HG03442 (cell line): ENCODE results near the gene KCNJ15.
A peak's percentile ranks its signal among the peaks of the same experiment; 100 is the strongest.

Experiments used
- ATAC-seq: cut with Tn5 transposase; IDR thresholded peaks from one replicate; pipeline ENCODE4 v1.9.1; 2021; ENCODE audit warnings: mild to moderate bottlenecking, moderate library complexity; ENCODE audit not compliant: unreplicated experiment

The KCNJ15 gene

DNA sequence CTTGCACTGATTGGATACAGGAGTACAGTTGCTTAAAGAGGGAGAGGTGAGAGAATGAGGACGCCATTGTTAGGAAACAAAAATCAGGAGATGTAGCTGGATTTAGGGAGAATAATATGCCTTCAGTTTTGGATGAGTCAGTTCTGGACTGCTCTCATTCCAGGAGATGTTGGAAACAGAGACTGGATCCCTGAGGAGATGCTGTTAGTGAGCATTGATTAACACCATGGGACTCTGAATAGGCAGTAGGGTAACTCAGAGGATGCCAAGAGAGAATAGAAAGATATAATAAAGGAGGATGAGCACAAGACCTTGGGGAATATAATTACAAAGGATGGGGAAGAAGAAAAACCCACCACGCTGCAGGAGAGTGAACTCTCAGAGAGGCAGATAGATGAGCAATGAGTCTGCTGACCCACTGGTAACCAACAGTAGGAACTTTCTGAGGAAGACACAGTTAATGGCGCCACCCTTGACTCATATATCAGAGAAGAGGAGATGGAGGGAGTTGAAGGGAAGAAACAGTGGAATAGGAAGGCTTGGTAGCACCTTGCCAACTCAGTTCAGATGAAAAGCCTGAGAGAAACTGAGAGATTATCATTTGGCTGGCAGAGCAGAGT lies 10.5 kb downstream of the KCNJ15 start:
- ATAC-seq = no peak

DNA sequence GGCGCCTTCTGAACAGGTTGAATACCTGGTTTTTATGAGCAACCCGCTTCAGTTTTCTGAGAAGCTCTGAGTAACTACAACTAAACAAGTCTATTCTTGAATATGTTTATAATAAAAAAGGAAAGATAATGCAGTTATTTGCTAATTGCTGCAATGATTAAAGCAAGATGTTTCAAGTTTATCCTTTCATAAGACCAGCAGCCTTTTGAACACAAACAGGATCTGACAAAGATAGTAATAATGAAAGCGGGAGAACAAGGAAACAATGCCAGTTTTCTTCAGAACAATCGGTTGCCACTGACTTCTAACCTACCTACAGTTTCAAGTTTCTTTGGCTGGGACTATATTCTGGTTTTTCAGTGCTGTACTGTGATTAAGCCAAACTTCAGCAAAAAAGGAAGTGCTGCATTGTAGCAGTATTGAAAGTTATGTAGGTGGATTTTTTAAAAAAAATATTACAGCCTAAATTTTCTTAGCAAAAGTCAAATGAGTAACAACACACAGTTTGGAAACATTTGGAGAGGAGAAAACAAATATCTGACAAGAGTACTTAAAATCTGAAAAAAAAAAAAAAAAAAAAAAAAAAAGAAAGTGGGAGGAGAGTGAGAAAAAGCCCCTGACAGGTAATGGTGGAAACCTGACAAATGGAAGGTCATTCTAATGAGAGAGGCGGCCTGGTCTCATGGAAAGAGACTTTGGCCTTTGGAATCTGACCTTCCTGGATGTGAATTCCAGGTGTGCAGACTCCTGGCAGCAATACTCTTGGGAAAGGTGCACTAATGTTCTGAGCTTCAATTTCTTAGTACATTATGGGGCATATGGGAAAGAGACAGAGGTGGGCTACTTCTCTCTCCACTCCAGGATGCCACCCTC lies 11.4 kb downstream of the KCNJ15 start:
- peak; percentile 40 for ATAC-seq

DNA sequence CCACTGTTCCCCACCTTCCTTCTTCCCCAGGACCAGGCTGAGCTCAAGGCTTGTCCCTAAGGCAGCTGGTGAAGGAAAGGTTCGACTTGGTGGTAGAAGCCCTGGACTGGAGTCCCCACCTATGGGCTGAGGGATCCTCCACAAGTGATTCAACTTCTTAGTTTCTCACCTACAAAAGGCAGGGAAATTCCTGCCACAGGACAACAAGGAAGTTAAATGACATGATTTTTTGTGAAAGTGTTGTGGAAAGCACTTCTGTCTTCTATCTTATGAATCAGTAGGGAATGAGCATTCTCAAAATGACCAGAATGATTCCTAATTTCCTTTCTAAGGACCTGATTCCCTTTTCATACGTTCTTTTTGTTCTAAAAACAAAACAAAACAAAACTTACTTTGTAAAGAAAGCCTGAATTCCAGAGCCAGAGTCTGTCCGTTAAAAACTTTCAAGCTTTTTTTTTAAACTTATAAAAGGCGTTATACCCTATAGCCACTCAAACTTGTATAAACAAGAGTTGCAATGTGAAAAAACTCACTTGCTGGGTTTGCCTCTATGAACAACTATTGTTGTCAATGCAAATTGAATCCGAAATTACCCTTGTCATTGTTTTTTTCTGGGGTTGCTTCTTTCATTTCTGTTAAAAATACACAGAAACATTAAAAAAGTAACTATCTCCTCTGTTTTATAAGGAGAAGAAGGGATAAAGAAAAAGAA lies 12.2 kb downstream of the KCNJ15 start:
- ATAC-seq = peak; percentile 23

DNA sequence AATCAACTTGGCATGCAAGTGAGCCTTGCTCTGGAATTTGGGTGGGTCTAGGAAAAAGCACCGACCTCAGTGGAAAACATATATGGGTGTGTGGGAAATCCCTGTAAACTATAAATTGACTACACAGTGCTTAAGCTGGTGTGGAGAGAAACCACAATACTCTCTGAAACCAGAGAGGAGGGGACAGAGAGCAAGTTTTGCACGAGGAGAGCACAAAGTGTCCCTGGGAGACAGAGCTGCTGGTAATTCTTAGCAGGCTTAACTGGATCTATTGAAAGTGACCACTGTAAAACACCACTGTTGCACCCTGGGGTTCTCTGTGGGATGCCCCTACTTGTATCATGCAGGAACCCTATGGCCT lies 12.8 kb downstream of the KCNJ15 start:
- peak; percentile 78 for ATAC-seq

DNA sequence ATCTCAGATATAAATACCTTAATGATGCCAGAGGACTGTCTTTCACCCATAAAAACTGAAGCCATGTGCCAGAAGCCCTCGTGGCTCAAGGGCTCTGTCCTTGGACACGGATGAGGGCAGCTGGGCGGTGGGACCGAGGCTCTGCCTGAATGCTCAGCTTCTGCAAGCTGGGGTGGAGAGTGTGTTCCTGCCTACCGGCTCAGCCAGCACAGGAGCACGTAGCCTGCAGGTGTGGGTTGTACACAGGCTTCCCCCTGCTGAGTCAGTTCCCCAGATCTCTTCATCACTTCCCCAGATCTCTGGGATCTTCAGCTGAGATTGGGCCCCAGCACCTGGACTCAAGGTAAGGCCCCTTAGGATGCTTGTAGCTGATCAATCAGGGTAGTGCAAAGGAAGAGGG lies 15.4 kb downstream of the KCNJ15 start:
- no peak for ATAC-seq

DNA sequence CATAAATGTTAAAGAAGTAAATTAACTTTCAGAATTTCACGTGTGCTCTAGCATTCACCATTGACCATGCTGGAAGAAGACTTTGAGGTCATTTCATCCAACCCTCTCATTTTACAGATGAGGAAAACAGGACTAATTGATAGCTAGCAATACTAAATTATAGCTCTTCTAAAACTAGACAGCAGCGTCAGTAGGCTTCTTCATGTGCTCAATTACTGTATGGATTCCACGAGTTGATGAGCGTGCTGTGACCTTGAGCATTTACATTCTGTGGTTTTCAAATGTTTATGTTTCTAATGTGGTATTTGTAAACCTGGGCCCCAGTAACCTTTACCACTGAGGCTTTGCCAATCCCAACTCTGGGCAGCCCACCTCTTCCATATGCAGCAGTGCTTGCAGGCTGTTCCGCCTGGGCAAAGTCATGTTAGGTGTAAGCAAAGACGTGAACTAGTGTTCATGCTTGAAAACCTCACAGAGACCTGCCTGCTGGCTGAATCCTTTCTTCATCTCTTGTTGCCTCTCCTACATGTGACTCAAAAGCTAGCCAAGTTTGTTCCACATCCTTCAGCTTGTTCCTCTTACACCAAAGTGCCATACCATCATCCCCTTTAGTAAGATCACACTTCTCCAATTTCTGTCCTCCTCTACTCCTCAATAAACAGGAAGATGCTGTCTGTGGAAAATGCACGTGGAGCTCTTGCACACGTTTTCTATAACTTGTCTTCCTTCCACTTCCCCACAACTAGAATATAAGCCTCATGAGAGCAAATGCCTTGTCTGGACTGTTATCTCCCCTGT lies 17.2 kb downstream of the KCNJ15 start:
- ATAC-seq = no peak

DNA sequence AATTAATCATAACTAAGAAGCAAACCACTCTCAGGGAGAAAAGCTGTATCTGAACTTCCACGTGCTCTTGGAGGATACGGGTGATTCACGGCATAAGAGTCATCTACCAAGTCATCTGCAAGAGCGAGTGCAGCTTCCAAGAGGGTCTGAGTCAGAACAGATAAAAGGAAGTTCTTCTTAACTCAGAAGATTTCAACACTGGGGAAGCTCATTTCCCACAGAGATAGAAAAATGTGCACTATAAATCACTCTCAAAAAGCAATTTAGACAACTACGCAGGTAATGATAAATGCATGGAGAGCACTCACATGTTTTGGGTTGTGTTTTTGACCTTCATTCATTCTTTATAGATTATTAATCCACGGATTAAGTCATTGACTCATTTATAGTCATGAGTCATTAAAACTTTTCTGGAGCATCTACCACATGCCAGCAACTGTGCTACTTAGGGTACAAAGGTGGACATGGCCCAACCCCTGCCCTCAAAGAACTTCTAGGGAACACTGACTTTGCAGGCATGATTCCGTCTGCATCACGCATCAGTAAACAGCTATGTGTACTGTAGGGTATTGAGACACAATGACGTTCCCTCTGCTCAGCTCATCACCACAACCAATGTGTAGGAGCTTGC lies 20.8 kb downstream of the KCNJ15 start:
- ATAC-seq = no peak

DNA sequence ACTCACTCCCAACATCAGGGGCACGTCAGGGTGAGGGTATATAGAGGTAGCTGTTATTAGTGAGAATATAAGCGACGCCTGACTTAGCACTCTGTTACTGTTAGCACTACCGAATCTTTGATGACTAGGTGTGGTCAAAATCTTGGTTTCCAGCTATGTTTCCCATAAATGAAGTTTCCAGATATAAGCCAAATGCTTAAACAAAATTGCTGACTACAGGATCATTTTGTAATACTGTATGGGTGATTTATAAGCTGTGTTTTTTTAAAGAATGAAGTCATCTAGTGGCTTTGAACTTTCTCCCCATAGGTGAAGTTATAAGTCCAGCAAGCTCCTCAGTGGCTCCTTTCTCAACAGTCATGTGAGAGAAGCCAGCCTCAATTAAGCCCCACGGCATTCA lies 23.7 kb downstream of the KCNJ15 start:
- ATAC-seq = no peak

DNA sequence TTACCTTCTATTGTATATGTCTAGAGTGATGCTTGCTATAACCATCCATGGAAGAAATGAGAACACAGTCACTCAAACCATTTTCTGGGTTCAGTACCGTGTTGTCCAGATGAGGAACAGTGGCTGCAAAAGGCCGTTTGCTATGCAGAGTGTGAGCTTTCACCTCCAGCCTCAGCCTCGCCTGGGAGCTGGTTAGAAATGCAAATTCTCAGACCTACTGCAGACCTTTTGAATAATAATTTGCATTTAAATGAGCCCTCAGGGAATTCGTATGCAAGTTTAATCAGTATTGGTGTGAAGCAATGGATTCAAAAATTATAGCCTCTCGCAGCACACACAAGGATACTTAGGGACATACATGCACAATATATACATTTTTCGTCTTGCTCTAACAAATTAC lies 24.1 kb downstream of the KCNJ15 start:
- ATAC-seq = no peak

DNA sequence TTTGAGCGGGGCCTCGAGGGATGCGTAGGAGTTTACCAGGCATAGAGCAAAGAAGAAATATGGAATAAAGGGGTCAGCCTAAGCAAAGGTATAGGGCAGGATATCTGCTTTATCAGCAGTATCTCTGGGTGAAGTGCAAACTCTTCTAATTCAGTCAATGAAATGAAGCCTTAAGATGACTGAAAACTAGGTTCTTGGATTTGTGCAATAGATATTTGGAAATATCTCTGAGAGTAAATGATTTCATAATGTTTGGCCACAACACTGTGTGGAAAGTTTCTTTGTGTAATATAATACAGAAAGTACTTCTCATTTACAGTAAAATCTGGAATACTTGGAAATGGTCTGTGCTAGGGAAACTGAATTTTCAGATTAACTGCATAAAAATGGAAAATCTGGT lies 26.1 kb downstream of the KCNJ15 start:
- ATAC-seq = no peak

DNA sequence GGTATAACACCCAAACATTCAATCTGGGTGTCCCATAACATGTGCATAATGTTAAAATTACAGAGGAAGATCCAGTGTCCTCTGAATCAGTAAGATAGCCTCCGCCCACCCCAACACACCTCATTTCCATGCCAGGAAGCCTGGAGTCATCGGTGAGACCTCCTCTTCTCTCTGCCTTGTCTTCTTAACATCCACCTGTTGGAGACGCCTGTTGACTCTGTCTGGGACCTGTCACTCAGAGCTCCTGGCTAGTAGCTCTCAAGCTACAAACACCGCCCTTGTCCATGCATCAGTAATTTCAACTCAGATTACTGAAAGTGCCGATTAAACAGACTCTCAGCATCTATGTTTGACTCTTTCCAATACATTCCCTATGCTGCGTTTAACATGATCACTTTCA lies 27.4 kb downstream of the KCNJ15 start:
- ATAC-seq = no peak

DNA sequence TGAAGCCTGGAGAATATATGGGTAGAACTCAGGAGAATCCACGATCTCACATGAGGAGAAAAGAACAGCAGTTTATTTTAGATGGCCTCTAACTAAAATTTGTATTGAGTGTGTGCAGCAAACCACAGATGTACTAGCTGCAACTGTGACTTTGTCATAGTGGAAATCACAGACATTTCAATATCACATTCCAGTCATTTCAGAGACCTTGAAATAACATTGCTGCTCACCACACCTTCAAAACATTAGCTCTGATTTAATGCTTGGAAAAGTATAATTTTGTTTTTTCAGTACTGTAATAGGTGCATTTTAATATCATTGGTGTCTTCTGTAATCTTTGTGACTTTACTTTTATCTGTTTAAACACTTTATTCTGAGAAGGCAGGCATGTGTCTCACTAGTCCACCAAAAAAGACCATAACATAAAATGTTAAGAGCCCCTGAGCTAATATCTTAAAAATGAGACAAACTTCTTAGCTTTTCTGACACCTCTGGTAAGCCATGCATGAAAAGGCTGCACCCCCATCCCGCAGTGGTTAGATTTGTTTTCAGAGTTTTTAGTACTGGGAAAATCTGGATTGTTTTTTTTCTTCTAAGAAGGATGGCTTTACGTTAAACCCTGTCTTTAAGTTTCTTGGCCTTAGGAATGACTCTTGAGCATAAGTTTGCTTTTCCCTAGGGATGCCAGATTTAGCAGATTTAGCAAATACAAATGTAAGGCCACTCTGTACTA lies 30.1 kb downstream of the KCNJ15 start:
- ATAC-seq = no peak

DNA sequence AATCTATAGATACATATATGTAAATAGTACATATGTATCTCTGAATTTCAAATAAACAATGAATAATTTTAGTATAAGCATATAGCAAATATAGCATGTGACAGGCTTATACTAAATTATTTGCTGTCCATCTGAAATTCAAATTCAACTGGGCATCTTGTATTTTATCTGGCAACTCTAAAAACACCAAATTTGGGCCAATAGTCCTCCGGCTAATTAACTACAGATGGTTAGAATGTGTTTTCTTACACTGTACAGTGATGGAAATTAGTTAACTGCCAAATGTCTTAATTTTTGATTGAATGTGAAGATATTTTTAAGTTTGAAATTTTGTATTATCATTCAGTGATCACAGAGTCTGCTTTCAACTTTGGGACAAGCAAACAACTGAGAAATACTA lies 30.7 kb downstream of the KCNJ15 start:
- ATAC-seq = no peak

DNA sequence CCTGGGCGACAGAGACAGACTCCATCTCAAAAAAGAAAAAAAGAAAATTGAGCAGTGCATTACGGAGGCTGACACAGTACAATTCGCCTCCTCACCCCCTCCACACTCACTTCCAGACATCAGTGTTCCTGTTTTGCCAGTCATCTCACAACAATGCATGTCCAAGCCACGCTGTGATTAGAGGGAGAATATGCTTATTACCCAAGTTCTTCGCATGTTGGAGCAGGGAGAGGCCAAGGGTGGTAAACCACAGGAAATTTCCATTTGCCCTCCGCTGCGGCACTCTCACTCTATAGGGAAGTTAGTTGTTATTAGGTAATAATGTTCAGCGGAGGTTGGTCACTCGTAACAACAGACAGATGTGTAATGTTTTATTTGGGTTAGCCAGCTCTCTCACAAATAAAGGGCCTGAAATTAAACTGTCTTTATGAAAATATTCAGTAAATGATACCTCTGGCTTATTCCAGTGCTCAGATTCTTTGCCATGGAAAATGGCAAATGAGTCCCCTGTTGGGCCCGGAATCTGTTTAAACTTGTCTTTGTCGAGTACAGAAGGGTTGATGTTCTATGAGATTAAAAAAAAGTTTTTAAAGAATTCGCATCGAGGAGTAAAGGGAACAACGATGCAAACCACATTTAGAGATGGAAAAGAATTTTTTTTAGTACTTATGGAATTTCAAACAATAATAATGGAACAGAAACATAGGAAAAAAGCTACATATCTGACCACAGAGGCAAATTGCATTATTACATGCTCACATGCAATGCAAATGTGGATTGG lies 33.1 kb downstream of the KCNJ15 start:
- ATAC-seq = no peak

DNA sequence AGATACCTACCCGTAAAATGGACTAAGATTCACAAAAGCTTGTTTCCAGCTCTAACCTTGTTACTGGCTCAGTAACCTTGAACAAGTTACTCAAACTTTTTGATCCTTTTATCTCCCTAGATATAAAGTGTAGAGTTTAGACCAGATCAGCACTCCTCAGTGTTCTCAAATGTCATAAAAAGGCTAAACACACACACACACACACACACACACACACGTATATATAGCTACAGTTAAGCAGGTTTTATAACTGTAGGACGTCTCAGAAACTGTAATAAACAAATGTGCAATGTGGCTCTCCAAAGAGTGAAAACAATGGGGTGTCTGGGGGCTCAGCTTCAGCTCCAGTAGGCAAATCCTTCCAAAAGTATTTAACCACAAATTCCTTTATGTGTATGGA lies 34.0 kb downstream of the KCNJ15 start:
- ATAC-seq = no peak

DNA sequence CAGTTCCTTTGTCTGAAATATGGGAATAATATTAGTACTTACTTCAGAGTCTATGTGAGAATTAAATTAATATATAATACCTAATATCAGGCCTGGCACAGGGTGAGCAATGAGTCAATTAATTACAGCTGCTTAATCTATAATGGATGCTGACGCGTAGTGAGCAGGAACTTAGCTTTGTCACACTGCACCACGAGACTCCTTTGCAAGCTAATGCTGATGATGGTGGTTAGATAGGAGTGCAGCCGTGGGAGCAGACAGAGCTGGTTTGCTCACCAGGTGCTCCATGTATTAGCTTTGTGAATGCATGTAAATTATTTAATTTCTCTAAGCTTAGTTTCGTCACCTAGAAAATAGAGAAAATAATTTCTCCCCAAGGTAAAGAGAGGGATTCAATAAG lies 35.1 kb downstream of the KCNJ15 start:
- no peak for ATAC-seq

DNA sequence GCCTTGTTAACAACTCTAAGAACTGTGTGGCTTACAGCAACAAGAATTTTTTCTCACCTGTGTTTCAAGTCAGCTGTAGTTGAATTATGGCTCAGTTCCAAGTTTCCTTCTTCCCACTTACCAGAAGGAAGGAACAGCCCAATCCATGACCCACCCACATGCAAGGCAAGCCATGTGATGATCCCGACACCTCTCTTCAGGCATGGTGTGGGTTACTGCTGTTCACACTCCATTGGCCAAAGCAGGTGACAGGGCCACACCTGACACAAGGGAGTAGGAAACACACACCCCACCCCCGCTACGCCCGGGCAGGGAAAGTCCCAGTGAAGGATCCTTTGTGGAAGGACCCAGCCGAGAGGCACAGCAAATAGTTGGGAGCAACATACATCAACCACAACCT lies 36.3 kb downstream of the KCNJ15 start:
- no peak for ATAC-seq

DNA sequence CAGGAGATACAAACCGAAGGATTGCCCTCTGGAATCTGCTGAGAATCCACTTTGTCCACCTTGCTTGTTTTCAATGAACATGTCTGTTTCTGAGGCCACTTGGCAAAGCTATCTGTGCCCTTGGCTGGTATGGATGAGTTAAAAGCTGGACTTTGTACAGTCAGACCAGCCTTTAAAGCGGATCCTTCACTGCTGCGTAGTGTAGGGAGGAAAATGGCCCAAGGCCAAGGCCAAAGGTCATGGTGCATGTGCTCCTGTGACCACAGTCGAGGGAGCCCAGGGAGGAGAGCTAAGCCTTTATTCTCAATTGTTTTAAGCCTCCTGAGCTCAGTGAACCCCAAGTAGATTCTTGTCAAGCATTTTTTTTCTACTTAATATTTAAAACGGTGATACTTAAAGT lies 37.0 kb downstream of the KCNJ15 start:
- ATAC-seq = no peak

DNA sequence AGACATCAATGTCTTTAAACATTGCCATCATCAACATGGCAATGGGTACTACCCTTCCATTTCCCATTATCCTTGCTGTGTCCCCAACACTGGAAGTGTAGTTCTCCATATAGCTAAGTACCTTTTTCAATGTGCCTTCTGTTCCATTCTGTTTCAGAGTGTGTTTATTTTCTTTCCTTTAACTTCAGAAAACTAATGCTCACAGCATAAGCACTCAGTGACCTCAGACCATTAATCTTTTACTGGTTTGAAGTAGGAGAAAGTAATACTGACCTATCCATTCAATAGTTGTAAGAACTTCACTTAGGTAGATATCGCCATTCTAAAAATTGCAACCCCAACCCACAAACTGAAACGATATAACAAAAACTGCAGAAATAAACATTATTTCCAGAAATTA lies 37.8 kb downstream of the KCNJ15 start:
- no peak for ATAC-seq
